HL-60 (cell line): ENCODE measurements around the gene XXYLT1.

Experiments
- DNase-seq, 2 experiments: peaks; one replicate each; pipeline ENCODE4 v3.0.0-alpha.2; 2010 to 2020; ENCODE audit warnings: low read depth in 1 of 2, low spot score in 1 of 2
- H3K27ac ChIP-seq: fragments of 250-450 bp; sonication (Bioruptor Pico); replicated peaks from 2 replicates; pipeline ENCODE4 v1.5.1; 2020; ENCODE audit warnings: mild to moderate bottlenecking, moderate library complexity
- H3K27me3 ChIP-seq: fragments of 250-450 bp; sonication (Bioruptor Pico); 2 replicates; pipeline ENCODE4 v1.5.1; 2021; ENCODE audit warnings: mild to moderate bottlenecking, moderate library complexity; ENCODE audit not compliant: insufficient read depth, poor library complexity, severe bottlenecking
- H3K4me3 ChIP-seq: replicated peaks from 2 replicates; pipeline ENCODE4 v1.5.1; 2011; ENCODE audit warnings: mild to moderate bottlenecking, control low read depth, low read length; ENCODE audit not compliant: insufficient read depth
- CTCF ChIP-seq: IDR thresholded peaks from one replicate; pipeline ENCODE4 v1.5.1; 2011; ENCODE audit warnings: low read length, control low read depth, inconsistent platforms; ENCODE audit not compliant: insufficient read depth
- GABPA ChIP-seq: IDR thresholded peaks from 2 replicates; pipeline ENCODE4 v1.6.1; 2012; ENCODE audit warnings: low read depth
- POLR2AphosphoS5 ChIP-seq: IDR thresholded peaks from 2 replicates; pipeline ENCODE4 v1.6.1; 2012; ENCODE audit warnings: low read depth
- REST ChIP-seq: IDR thresholded peaks from 2 replicates; pipeline ENCODE4 v1.6.1; 2012; ENCODE audit warnings: low read depth; ENCODE audit not compliant: insufficient replicate concordance
- SPI1 ChIP-seq: IDR thresholded peaks from 2 replicates; pipeline ENCODE4 v1.6.1; 2012; ENCODE audit warnings: low read depth, mild to moderate bottlenecking, borderline replicate concordance

The XXYLT1 gene

GRCh38 chr3:195063581-195064193, 207.3 kb downstream of the XXYLT1 start:
- TF ChIP-seq CTCF (no peak), REST (no peak), POLR2AphosphoS5 (no peak), SPI1 (no peak), GABPA (no peak)
- no peak for DNase-seq
- H3K4me3 ChIP-seq, result no peak overlapping the region
- no peak overlapping the region for H3K27ac ChIP-seq
- H3K27me3 ChIP-seq, result no peaks in the 10 kb centered on the region

- no peak overlapping the region for H3K27ac ChIP-seq
- no peak overlapping the region for H3K4me3 ChIP-seq
- no peaks in the 10 kb centered on the region for H3K27me3 ChIP-seq
- DNase-seq, result no peak
- TF ChIP-seq REST (no peak), POLR2AphosphoS5 (no peak), SPI1 (no peak), CTCF (no peak), GABPA (no peak)
Observed at GRCh38 chr3:195062866-195063540, 208.0 kb downstream of the XXYLT1 start.

GRCh38 chr3:195061756-195062655, 209.0 kb downstream of the XXYLT1 start:
- TF ChIP-seq SPI1 (no peak), GABPA (no peak), REST (no peak), CTCF (no peak), POLR2AphosphoS5 (no peak)
- H3K4me3 ChIP-seq, result no peak overlapping the region
- no peak overlapping the region for H3K27ac ChIP-seq
- DNase-seq, result no peak
- H3K27me3 ChIP-seq, result no peaks in the 10 kb centered on the region
